Natural killer cell (primary cell): ENCODE measurements around the gene GPR22. TPM values are rescaled to one million over a fixed set of nuclear protein-coding genes. Genes with fewer than 3 reads are reported as not detected.
A peak's percentile ranks its signal among the peaks of the same experiment; 100 is the strongest.

Source experiments
- ATAC-seq, 3 donors: fragments of 150-1000 bp in 2 of 3; fragments of 200-7000 bp in 1 of 3; cut with Tn5 transposase; 1 replicate in 1 of 3; 2 replicates in 2 of 3; pipeline ENCODE4 v1.10.0; 2021; ENCODE audit warnings: mild to moderate bottlenecking in 2 of 3, moderate library complexity in 2 of 3
- DNase-seq, 2 donors: peaks; one replicate each; pipeline versions ENCODE4 v3.0.0 to v3.0.0-alpha.2; 2013 to 2021; ENCODE audit warnings: mixed read lengths in 1 of 2
- H3K27ac ChIP-seq: one replicate; pipeline ENCODE4 v1.5.1; 2013; ENCODE audit warnings: mild to moderate bottlenecking, low read length
- H3K27me3 ChIP-seq: one replicate; pipeline ENCODE4 v1.6.1; 2013; ENCODE audit warnings: low read length; ENCODE audit not compliant: control insufficient read depth, insufficient read depth
- H3K36me3 ChIP-seq: one replicate; pipeline ENCODE4 v1.6.1; 2013; ENCODE audit warnings: low read length; ENCODE audit not compliant: control insufficient read depth, insufficient read depth
- H3K4me1 ChIP-seq: one replicate; pipeline ENCODE4 v1.6.1; 2013; ENCODE audit warnings: low read length; ENCODE audit not compliant: control insufficient read depth, insufficient read depth
- H3K4me3 ChIP-seq: one replicate; pipeline ENCODE4 v1.5.1; 2013; ENCODE audit warnings: low read length
- H3K9me3 ChIP-seq: one replicate; pipeline ENCODE4 v1.6.1; 2013; ENCODE audit warnings: low read length; ENCODE audit not compliant: control insufficient read depth, insufficient read depth
- H3K27ac Mint-ChIP-seq, 2 donors: one replicate each; pipeline ENCODE4 v1.8.0; 2022; ENCODE audit warnings: mild to moderate bottlenecking in 2 of 2, mixed read lengths in 2 of 2, moderate library complexity in 1 of 2
- H3K27me3 Mint-ChIP-seq, 2 donors: one replicate each; pipeline ENCODE4 v1.8.0; 2022; ENCODE audit warnings: low read depth in 2 of 2, mixed read lengths in 2 of 2
- H3K36me3 Mint-ChIP-seq: one replicate; pipeline ENCODE4 v1.8.0; 2022; ENCODE audit warnings: mixed read lengths
- H3K4me1 Mint-ChIP-seq, 2 donors: one replicate each; pipeline ENCODE4 v1.8.0; 2022; ENCODE audit warnings: mixed read lengths in 2 of 2
- H3K4me3 Mint-ChIP-seq: one replicate; pipeline ENCODE4 v1.8.0; 2022; ENCODE audit warnings: mild to moderate bottlenecking, moderate library complexity, mixed read lengths
- H3K9me3 Mint-ChIP-seq, 2 donors: one replicate each; pipeline ENCODE4 v1.8.0; 2022; ENCODE audit warnings: mixed read lengths in 2 of 2
- WGBS: methylation state at CpG from one replicate; pipeline ENCODE4 v1.1.7; 2013; ENCODE audit warnings: missing lambda C conversion rate; ENCODE audit not compliant: insufficient coverage; 5-methylcytosine and 5-hydroxymethylcytosine counted together
- intact Hi-C: fragments of 100-400 bp; cut with micrococcal nuclease; formaldehyde crosslinking; loops from one replicate; pipeline ENCODE4 v1.14.2; 2022
- total RNA-seq, 4 donors: library from RNA; stranded (reverse); fragments of 120-200 nt in 1 of 4; gene quantifications; one replicate each; pipeline versions ENCODE4 v1.2.3 to v1.2.4, GENCODE V29; 2013 to 2022
- TF ChIP-seq, protein P1 (sequence below): fragments of 200-600 bp; IDR thresholded peaks from one replicate; pipeline ENCODE4 v1.8.0; 2022; ENCODE audit warnings: antibody characterized with exemption

GPR22 gene
- total RNA-seq, 3 donors from 2014 or later (not counting 1 experiment from before 2014, with no cell fraction given), result not detected

DNA sequence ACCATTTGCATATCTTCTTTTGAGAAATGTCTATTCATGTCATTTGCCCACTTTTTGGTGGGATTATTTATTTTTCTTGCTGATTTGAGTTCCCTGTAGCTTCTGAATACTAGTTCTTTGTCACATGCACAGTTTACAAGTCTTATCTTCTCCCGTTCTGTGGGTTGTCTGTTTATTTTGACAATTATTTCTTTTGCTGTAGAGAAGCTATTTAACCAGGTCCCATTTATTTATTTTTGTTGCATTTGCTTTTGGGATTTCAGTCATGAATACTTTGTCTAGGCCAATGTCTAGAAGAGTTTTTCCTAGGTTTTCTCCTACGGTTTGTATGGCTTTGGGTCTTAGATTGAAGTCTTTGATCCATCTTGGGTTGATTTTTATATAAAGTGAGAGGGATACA is 32.9 kb downstream of the GPR22 start:
- no peak overlapping the region for H3K27ac Mint-ChIP-seq
- no peaks in the 10 kb centered on the region for H3K27me3 ChIP-seq
- H3K4me1 ChIP-seq, result peaks cover 8% of the 10 kb centered on the region
- H3K9me3 Mint-ChIP-seq, result no peaks in the 10 kb centered on the region
- no peak for DNase-seq
- WGBS, result 100% methylated on average over 2 of the region's 2 CpGs
- H3K27ac ChIP-seq, result no peak overlapping the region
- intact Hi-C loops, result no loop called here
- TF ChIP-seq, protein P1, sequence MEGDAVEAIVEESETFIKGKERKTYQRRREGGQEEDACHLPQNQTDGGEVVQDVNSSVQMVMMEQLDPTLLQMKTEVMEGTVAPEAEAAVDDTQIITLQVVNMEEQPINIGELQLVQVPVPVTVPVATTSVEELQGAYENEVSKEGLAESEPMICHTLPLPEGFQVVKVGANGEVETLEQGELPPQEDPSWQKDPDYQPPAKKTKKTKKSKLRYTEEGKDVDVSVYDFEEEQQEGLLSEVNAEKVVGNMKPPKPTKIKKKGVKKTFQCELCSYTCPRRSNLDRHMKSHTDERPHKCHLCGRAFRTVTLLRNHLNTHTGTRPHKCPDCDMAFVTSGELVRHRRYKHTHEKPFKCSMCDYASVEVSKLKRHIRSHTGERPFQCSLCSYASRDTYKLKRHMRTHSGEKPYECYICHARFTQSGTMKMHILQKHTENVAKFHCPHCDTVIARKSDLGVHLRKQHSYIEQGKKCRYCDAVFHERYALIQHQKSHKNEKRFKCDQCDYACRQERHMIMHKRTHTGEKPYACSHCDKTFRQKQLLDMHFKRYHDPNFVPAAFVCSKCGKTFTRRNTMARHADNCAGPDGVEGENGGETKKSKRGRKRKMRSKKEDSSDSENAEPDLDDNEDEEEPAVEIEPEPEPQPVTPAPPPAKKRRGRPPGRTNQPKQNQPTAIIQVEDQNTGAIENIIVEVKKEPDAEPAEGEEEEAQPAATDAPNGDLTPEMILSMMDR, result no peak
- H3K9me3 ChIP-seq, result no peaks in the 10 kb centered on the region
- no peaks in the 10 kb centered on the region for H3K36me3 Mint-ChIP-seq
- H3K4me1 Mint-ChIP-seq, result peaks cover 23 to 29% of the 10 kb centered on the region in 2 donors
- no peak overlapping the region for H3K4me3 Mint-ChIP-seq
- no peak overlapping the region for H3K4me3 ChIP-seq
- no peaks in the 10 kb centered on the region for H3K27me3 Mint-ChIP-seq
- no peak for ATAC-seq
- peaks cover 4% of the 10 kb centered on the region for H3K36me3 ChIP-seq

GRCh38 chr7:107503687-107504086 is 33.8 kb downstream of the GPR22 start:
- Mint-ChIP-seq H3K4me3 (no peak overlapping the region), H3K9me3 (no peaks in the 10 kb centered on the region), H3K27ac (no peak overlapping the region), H3K36me3 (no peaks in the 10 kb centered on the region), H3K4me1 (peaks cover 16 to 25% of the 10 kb centered on the region in 2 donors), H3K27me3 (no peaks in the 10 kb centered on the region)
- Histone ChIP-seq H3K27ac (no peak overlapping the region), H3K9me3 (no peaks in the 10 kb centered on the region), H3K36me3 (peaks cover 4% of the 10 kb centered on the region), H3K4me1 (peaks cover 8% of the 10 kb centered on the region), H3K4me3 (no peak overlapping the region), H3K27me3 (no peaks in the 10 kb centered on the region)
- TF ChIP-seq, protein P1, result no peak
- intact Hi-C loops, result no loop called here
- DNase-seq (no peak), ATAC-seq (no peak)

DNA sequence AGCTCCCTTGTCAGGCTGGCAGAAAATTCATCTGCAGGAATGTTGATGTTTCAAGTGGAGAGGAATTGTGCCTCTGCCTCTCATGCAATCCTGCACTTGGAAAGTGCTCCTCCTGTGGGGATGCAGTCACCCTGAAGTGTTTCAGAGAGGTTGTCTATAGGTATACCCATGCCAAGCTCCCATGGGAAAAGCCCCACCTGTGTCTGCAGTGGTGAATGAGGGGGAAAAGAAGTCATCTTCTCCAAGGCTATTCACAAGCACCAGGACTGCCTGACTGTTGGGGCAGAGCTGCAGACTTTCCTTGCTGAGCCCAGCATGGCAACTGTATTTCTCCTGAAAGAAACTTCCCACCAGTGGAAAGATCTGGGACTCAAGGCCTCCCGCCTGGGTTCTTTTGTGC is 35.5 kb downstream of the GPR22 start:
- TF ChIP-seq, protein P1, result no peak
- intact Hi-C loops, result no loop called here
- DNase-seq (no peak), ATAC-seq (no peak)
- H3K36me3 ChIP-seq, result peaks cover 4% of the 10 kb centered on the region
- Mint-ChIP-seq H3K4me3 (no peak overlapping the region), H3K27ac (no peak overlapping the region), H3K27me3 (no peaks in the 10 kb centered on the region), H3K36me3 (no peaks in the 10 kb centered on the region), H3K4me1 (peaks cover 19 to 33% of the 10 kb centered on the region in 2 donors), H3K9me3 (no peaks in the 10 kb centered on the region)
- H3K4me3 ChIP-seq, result no peak overlapping the region
- H3K27me3 ChIP-seq, result no peaks in the 10 kb centered on the region
- WGBS, result 94% methylated on average over 1 of the region's 1 CpG
- peaks cover 8% of the 10 kb centered on the region for H3K4me1 ChIP-seq
- H3K9me3 ChIP-seq, result no peaks in the 10 kb centered on the region
- no peak overlapping the region for H3K27ac ChIP-seq

- H3K27me3 Mint-ChIP-seq, result no peaks in the 10 kb centered on the region
Observed at GRCh38 chr7:107505997-107506673, 36.3 kb downstream of the GPR22 start.

More at GRCh38 chr7:107505997-107506673, 36.3 kb downstream of the GPR22 start:
- Mint-ChIP-seq H3K4me3 (no peak overlapping the region), H3K27ac (peak overlapping the region in 1 of 2 donors; percentile 24), H3K36me3 (no peaks in the 10 kb centered on the region), H3K9me3 (no peaks in the 10 kb centered on the region), H3K4me1 (peaks cover 26 to 38% of the 10 kb centered on the region in 2 donors)
- TF ChIP-seq, protein P1, result no peak
- intact Hi-C loops, result no loop called here
- 93% methylated on average over 2 of the region's 2 CpGs for WGBS
- Histone ChIP-seq H3K4me1 (peaks cover 8% of the 10 kb centered on the region), H3K4me3 (no peak overlapping the region), H3K9me3 (no peaks in the 10 kb centered on the region), H3K36me3 (peaks cover 4% of the 10 kb centered on the region), H3K27me3 (no peaks in the 10 kb centered on the region), H3K27ac (no peak overlapping the region)
- ATAC-seq, result no peak
- peak in 1 of 2 donors; percentile 10 for DNase-seq
